T-helper 22 cell (primary cell): ENCODE data around the gene CLSTN2.

Source experiments
- DNase-seq: peaks from one replicate; pipeline ENCODE4 v3.0.0-alpha.2; 2020; ENCODE audit warnings: low read depth

CLSTN2 gene

GRCh38 chr3:140007081-140007480, 72.1 kb downstream of the CLSTN2 start:
- no peak for DNase-seq

- DNase-seq = no peak
Measured at GRCh38 chr3:140007911-140008869, 73.2 kb downstream of the CLSTN2 start.

- no peak for DNase-seq
Measured at GRCh38 chr3:140010391-140010790, 75.4 kb downstream of the CLSTN2 start.

DNA sequence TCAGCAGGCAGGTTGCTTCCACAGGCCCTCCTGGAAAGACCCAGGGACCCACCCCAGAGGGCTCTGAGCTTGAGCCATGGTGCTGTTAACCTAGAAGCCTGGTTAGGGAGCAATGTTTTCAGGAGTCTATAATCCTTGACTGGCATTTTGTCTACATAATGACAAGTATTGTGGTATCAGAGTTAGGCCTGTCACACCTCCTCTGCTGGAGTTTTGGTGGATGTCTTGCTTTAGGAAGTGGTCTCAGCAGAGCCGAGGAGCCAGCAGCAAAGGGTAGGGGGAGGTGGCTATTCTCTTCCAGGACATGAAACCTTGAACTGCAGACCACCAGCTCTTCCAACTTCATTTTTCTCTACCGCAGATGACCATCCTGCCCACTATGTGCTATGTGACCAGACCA, 76.1 kb downstream of the CLSTN2 start:
- no peak for DNase-seq

GRCh38 chr3:140011611-140012277, 76.8 kb downstream of the CLSTN2 start:
- no peak for DNase-seq

GRCh38 chr3:140013220-140013619, 78.2 kb downstream of the CLSTN2 start:
- no peak for DNase-seq

DNA sequence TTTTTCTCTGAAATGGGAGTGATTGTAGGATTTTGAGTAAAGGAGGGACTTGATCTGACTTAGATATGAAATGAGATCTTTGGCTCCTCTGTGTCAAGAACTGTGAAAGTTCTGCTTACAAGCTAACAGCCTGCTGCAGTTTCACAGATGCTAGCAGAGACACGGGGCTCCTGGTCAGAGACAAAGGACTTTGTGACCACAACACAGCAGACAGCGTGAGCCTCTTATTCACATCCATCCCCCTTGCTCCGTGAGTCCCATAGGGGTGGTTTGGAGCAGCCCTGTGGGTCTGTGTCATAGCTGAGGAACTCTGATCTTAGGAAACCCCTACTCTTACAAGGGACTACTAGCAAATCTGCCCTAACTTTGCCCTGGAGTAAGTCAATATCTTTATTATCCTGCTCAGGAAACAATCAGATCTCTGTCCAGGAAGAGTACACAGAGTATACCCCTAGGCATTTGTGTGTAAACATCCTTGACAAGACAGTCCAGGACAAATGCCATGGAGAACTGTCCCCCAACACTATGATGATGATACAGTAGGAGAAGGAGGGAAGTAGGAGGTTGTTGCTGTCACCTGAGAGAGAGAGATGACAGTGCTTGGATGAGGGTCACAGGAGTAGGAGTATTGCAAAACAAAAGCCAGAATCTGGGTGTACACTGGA, 80.0 kb downstream of the CLSTN2 start:
- no peak for DNase-seq

DNA sequence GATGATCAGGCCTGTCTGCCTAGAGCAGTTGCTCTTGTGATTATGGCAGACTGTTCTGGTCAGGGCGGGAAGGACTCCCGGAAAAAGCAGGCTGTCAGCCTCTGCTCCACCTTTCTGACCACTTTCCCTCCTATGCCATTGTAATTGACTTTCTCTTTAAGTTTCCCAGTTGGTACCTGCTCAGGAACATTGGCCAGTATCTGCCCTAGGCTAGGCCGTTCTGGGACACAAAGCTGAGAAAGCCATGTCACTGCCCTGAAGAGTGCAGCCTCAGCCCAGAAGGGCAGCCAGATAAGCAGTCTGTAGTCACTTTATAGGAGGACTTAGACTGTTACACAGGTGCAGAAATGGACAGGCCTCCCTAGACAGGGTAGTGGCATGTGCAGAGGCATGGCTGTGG, 80.8 kb downstream of the CLSTN2 start:
- DNase-seq = no peak

DNA sequence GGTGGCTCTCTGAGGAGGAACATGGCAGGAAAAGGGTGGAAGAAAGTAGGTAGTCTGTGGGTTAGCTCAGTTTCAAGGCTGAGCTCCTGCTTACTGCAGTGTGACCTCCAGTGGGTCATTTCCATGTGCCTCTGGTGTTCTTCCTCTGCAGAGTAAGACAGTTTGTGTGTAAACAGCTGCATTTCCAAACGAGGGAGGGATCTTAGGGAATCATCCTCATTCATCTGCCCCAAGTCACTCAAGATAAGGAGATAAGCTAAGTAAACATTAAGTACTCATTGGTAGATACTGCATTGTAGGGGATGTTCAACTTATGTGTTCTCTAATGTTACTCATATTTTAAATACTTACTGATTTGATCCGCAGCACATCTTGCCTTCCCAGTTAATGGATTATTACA, 83.6 kb downstream of the CLSTN2 start:
- no peak for DNase-seq

DNA sequence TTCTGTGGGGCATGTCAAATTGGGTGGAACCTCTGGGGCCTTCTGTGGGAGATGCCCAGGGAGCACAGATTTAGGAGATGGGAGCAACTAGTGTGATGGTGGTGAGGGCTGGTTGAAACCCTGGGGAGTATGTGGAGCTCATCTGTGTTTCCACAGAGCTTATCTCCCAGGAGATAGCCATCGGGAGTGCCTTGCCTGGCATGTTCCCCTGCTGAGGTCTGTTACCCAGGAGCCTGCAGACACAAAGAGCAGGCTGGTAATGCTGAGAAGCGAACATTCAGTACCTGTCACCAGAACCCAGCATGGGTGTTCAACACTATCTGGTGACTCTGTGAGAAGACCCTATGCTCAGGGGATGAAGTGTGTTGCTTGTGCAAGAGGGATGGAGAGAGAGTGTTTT, 85.0 kb downstream of the CLSTN2 start:
- DNase-seq = no peak

GRCh38 chr3:140020541-140020940, 85.6 kb downstream of the CLSTN2 start:
- DNase-seq = no peak

GRCh38 chr3:140021269-140021668, 86.3 kb downstream of the CLSTN2 start:
- no peak for DNase-seq

DNA sequence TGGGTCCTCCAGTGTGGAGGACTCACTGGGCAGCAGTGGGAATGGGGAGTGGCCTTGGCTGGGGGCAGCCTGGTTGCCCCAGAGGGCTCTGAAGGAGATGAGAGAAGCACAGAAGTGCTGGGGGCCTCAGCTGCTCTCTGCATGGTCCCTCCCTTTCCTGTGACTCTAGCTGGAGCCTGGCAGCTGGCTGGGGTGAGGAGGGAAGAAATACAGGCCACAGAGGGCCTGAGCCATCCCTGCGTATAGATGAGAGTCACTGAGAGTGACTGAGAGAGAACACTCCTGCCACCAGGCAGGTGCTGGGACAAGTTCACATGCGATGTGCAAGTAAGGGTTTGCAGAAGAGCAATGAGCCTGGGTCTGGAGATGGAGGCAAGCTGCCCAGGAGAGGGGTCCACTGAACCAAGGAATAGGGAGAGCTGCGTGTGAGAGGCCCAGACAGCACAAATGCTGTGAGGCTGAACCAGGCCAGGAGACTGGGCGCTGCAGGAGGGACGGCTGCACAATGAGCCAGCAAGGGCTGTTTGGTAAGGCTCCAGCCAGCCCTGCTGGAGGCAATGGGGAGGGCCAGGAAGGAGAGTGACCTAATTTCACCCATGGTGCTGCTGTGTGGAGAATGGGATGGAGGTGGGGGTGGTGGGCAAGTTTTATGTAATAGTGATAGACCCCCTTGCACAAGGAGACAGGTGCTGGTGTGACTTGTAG, 87.2 kb downstream of the CLSTN2 start:
- DNase-seq = no peak

- DNase-seq = no peak
Measured at GRCh38 chr3:140023616-140024530, 88.9 kb downstream of the CLSTN2 start.

DNA sequence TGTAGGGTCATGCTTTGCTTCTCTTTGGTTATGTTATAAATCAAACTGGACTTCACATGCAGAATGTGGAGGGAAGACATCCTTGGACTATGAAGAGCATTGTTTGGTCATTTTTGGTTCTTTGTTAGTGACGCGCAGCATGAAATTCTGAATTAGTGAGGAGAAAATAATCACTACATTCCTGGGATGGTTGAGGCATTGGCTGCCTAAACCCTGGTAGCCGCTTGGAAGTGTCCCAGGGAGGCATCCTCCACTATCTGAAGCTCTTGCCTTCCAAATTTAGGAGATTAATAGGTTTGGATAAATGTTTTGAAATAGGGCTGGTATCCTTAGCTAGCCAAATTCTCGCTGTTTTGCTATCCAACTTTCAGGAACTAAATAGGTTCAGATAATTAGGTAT, 96.2 kb downstream of the CLSTN2 start:
- no peak for DNase-seq

GRCh38 chr3:140034058-140034457, 99.1 kb downstream of the CLSTN2 start:
- no peak for DNase-seq

DNA sequence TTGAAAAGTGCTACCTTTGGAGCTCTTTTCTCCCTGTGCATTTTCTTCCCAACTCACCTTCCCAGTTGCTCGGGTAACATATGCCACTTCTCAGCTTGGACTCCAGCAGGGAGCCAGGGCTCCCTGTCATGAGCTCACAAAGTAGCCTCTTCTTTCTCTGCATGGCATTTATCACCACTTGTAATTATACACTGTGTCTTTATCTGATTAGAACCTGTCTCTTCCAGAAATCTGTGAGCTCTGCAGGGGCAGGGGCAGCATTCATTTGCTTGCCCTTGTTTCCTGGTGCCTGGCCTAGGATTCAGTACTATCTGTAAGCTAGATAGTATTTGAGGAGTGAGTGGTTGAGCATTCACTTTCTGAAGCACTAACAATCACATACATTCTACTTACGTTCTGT, 100.9 kb downstream of the CLSTN2 start:
- no peak for DNase-seq

DNA sequence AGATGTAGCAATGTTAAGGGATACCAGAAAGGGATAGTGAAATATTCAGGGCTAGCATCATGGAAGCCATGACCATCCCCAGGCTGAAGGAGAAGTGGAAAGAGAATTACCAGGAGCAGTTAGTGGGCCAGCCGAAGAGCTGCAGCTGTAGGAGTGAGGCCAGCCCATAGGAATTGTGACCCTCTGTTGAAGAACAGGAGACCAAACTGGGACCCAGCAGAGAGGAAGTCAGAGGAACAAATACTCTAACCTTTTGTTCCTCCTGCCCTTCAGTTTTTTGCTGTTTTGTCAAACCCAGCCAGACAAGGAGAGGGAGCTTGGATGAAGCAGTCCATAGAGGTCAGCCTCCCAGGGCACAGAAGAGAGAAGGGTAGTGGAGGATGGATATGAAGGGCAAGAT, 115.4 kb downstream of the CLSTN2 start:
- no peak for DNase-seq

DNA sequence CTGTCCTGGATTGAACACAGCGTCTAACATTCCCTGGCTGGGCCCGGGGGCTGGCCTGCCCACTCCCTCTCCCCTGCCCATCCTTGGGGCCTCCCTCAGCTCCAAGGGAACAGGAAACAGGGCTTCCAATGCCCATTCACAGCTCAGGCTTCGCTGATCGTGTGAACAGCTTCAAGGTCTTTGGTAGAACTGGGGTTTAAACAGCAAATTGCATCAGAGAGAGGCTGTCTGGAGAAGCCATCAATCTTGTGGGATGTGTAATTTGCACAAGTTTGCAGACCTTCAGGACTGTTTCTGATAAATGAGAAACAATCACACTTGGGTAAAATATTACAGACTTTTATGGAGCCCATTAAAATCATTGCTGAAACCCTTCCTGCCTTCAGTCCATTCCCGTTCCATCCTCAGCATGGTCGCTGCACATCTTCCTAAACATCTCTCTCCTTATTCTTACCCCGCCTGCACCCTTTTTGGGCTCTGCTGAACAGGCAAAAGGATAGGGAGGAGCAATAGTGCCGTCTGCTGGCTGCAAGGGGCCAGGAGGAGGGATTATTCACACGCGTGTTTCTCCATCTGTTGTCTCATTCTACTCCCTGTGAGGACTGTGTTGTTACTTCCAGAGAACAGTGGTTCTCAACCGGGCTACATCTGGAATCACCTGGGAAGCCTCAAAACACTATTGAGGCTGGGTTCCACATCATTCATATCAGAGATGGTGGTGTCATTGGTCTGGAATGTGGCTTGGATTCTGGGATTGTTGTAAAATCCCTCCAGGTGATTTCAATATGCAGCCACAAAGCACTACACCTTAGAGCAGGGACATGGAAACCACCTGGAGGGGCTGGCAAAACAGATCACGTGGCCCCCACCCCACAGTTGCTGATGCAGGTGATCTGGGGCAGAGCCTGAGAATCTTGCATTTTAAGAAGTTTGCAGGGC, 116.3 kb downstream of the CLSTN2 start:
- no peak for DNase-seq
